ENCODE results near the gene EFS.
"Not testable (repeated sequence)": the region's sequence is repeated elsewhere in the genome, so short reads cannot be mapped to it uniquely, and the experiment has no call there.

The EFS gene

DNA sequence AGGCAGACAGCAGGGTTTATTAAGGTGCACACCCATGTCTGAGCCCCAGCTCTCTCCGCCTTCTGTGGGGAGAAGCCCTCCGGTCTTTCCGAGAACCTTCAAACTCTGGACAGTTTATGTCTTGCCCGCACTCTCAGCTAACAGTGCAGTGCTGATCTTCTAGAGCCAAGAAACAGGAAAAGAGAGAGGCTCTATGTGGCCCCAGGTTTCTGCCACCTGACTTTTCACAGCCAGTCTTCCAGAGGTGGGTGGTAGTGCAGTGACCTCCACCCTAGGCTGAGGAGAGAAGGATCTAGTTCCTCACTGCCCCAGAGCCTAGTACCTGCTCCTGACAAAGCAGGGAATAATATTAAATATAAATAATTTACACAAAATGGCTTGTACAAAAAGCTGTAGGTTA is 8.3 kb downstream of the EFS start:
- DNase-seq, result no peak

DNA sequence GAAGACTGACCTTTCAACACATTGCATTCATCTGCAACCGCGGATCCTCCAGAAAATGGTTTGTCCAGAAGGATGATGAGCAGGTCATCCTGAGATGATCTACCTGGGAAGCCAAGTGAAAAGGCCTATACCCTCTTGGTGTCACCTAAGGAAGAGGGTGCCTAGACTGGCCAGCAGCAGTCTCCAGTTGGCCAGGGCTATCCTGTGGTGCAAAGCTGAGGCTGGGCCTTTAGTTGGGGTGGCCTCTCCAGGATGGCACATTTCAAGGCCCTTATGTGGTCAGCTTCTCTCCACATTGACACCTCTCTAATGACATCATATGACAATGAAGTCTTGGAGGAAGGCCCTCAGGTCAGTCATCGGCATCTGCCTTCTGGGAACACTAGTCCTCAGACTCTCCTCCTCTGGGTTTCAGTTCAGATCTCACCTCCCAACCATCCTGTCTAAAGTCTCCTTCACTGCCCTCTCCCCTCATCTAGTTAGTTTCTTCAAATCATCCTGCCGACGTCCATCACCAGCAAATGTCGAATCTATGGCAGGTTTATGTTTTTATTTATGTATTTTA is 9.0 kb downstream of the EFS start:
- DNase-seq, result no peak

DNA sequence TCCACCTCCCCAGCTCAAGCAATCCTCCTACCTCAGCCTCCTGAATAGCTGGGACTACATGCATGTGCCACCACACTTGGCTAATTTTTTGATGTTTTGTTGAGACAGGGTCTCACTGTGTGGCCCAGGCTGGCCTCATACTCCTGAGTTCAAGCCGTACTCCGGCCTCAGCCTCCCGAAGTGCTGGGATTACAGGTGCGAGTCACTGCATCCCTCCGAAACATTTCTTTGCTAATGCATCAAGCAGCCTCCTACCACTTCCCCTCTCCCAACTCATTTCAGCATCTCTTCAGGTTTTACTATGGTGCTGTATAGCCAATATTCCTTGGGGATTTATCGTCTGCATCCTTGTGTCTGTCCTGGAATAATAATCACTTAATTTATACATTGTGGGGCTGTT is 10.0 kb downstream of the EFS start:
- no peak for DNase-seq

DNA sequence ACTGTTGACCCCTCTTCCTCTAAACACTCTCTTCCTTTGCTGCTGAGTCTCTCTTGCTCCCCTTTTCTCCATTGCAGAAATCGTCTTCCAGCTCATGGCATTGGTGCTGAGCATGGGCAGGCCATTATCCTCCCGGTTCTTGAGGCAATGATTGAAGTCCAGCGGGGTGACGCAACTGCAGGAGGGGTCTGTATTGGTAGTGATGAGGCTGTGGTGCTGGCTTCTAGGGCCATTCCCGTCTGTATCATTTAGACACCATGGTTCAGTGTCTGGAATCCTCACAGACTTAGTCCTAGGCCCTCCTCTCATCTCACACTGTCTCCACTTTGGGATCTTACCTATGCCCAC is 11.6 kb downstream of the EFS start:
- no peak for DNase-seq

DNA sequence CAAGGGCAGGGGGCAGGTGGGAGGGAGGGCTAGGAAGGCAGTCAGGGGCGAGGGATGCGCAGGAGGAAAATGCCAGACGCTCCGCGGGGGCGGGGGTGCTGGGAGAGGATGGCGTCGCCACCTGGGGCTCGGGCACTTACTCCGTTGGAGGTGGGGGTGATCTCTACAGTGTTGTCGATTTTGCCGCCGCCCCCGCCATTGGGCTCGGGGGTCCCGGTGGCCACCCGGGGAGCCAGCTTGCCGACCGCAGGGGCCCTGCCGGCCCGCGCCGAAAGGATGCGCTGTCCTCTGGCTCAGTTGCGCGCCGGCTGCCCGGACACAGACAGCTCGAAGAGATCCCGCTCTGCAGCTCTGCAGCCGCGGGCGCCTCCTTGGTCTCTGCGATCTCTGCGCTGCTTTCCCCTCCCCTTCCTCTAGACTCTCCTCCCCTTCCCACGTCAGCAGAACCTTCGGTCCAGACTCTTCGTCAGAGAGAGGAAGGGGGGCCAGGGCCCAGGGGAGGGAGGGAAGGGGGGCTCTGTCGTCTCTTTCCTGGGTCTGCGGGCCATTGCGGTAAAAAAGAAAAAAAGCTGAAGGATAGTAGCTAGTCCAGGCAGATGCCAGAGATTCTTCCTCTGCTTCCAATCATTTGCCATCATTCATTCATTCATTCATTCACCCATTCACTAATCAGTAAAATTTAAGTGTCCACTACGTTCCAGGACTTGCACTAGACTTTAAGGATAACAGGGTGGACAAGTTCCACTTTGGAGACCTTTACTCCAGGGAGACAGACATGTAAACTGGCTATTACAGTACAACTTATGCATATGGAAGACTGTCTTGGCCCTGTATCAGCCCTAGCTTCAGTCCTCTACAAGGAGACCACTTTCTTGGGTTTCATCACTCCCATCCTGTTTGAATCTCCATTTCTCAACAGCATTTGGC is 12.2 kb downstream of the EFS start, which contains the start of gene SLC22A17:
Gene SLC22A17 (minus strand): TSS at position 382 of the 927 bp plus-strand sequence.
- DNase-seq, result peak; percentile 91

DNA sequence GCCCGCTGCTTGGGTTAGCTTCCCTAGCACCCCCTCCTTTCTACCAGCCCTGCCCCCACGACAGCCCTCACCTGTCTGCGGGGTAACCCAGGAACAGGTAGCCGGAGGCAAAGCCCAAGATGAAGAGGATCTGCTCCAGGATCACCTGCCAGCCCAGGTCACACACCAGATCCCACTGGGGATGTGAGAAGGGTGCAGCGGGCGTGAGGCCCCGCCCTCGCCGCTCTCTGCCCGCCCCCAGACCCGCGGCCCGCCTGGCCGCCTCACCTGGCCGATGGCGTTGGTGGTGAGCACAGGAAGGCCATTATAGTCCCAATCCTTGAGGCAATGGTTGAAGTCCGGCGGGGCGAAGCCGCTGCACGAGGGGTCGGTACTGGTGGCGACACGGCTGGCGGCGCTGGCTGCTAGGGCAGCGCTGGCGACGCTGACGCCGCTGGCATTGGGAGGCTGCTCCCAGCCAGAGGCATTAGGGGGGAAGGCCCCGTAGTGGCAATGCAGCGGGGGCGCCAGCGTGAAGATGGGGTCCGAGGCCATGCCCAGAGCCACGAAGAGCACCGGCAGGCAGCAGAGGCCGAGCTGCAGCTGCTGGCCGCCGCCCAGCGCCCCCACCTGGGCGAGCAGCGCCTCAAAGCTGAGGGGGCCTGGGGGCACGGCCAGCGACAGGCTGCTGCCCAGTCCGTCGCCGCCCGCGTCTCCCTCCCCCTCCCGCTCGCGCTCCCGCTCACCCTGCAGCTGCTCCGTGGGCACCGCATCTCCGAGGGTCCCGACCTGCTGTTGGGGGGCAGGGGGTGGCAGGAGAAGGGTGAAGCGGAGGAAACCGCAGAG is 13.1 kb downstream of the EFS start:
- DNase-seq, result no peak

DNA sequence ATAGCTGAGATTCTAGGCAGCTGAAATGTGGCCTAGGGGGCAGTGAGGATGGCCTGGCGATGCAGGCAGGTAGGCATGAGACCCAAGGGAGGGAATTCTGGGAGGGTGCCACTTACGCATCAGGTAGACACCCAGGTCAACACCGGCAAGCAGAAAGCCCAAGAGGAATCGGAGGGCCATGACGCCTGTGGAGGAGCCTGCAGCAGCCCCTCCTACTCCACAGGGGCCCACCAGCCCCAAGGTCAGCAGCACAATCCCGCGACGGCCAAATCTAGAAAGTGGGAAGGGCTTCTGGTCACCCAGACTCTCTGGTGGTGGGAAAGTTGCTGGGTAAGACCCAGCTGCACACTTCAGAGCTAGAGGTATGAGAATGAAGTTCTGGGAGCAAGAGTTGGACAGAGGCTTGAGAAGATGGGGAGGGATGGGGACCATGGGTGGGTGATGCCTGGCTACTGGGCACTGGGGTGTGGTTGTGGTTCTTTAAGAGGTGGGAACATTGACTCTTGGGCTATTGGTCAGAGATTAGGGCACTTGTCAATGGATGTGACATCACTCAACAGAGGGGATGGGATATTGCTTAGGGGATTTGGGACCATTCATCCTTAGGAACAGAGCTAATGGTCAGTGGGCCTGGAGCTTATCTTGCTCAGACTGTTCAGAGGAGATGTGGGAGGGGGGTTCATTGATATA is 15.7 kb downstream of the EFS start:
- DNase-seq, result no peak

DNA sequence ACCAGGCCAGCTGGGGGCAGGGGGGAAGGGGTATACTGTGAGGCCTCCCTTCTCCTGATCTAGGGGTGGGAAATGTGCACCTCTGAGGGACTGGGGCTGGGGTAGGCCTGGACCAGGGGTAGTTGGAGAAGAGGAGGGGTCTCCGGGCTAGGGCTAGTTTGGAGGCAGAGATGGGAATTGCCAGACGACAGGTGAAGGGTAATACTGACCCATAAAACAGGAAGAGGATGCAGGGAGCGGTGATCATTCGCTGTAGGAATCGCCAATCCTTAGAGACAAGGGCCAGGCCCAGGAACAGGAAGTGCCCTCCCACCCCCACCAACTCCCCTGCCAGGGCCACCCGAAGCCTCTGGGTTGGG is 16.7 kb downstream of the EFS start:
- DNase-seq, result no peak

DNA sequence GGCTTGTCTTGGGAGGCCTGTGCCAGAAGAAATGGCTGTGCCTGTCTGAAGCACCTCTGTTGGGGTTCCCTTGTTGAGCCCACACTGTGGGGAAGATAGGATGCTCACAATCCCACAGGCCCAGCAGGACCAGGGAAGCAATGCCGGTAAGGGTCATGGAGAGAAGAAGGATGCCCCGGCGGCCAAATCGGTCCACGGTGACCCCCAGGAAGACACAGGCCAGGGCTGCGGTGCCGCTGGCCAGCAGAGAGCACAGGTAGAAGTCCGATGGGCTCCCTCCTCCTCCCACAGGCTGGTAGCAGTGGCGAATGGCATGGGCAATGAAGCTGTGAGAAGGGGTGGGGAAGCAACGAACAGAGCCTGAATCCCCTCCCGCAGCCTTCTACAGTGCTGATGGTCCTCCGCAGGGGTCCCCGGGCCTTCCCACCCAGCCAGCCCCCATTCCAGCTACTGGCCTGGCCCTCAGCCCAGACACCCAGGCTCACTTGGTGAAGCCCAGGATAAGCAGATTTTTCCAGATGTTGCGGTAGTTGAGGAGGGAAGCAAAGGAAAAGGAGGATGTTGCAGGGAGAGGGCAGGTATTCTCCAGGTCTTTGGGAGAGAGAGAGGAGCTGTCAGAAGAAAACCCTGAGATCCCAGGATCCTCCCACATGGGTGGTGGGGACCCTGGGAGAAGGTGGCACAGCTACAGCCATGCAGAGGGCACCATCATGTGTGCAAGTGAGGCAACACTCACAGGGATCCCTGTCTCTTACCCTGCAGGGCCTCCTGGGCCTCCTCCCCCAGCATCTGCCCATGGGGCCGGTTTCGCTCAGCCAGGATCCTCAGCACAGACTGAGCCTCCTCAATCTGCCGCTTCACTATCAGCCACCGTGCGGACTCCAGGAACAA is 17.3 kb downstream of the EFS start:
- no peak for DNase-seq

DNA sequence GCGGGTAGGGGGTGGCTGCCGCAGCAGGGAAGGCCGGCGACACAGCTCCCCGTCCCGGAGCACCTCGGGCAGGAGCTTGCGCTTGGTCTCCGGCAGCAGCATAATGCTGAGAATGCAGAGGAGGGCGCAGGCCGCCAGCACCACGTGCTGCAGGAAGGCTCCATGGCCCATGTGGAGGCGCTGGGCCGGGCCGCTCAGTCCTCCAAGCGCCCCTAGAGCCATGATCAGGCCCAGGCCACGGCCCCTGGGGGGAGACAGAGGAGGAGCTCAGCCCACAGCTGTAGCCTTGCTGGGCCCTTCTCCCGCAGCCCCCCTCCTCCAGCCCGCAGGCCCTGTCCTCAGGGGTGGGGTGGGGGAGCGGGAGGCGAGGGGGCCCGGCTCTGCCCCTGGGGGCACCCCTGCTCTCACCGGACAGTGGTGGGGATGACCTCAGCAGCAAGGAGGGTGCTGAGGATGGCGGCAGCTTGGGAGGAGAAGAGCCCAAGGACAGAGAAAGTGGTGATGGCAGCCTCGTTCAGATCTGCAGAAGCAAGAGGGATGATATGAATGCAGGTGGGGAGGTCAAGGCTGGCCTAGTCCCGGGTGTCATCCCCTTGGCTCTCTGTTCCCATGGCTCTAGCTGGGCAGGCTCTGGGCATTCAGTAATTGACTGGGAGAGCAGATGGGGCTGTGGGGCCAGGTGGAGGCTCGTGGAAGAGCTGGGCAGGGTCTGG is 18.1 kb downstream of the EFS start:
- DNase-seq, result no peak

DNA sequence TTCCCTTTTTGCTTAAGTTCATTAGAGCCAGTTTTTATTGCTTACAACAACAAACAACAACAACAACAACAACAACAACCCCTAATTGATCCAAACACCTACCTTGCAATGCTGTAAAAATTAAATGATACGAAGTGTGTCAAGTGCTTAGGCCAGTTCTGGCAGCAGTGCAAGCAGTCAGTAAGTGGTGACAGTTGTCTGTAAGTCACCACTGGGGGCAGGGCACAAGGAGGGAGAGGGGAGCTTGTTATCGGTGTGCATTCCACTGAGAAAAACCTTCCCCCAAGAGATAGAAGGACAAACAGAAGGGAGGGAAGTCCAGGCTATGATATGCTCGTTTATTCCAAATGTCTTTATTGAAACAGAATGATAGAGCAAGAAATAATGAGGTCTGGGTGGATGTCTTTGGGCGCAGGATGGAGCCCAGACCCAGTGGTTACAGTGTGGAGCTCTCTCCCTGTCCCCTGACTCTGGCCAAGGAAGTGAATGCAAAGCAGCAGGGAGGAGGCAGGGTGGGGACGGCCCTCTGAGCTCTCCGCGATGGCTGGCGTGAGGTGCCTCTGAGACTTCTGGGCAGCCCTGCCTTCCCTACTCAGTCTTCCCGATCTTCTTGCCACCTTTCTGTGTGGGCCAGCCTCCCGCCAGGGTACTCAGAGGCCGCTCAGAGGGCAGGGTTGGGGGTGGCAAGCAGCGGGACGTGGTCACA is 18.8 kb downstream of the EFS start:
- no peak for DNase-seq

DNA sequence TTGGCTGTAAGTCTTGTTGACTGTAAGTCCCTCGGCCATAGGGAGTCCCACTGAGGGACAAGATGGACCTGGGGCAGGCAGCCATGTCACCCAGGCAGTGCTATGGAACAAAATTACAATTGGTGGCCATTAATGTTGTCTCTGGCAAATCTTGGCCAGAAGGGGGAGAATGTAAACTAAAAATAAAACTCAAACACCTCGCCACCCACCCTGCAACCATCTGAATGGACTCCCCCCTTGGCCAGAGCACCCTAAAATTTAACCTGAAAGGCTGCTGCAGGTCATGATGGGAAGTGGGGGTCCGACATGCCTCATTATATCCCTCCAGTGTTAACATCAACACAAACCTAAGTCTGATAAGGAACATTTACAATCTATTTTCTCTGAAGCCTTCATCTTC is 20.5 kb downstream of the EFS start:
- DNase-seq, result no peak

DNA sequence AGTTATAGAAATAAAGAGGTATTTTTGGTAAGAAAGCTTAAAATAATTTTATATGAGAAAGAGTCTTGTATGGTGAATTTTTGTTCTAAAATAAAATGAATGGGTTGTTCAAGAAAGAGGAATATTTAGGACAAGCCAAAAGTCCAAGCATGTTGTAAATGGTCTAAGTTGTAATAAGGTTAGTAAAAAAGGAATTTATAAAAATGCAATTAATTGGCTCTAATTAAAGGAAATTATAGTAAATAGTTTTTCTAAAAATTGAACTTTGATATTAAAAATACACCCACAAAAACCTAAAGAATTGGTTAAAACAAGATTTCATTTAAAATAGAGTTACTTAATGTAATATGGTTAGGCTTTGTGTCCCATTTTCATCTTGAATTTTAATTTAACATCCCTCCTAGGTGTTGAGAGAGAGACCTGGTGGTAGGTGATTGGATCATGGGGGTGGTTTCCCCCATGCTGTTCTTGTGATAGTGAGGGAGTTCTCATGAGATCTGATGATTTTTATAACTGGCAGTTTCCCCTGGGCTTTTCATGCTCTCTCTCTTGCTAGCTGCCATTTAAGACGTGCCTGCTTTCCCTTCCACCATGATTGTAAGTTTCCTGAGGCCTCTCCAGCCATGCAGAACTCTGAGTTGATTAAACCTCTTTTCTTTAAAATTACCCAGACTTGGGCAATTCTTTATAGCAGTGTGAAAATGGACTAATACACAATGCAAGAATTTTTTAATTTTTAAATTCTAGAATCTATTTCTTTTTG is 25.3 kb downstream of the EFS start:
- DNase-seq, result no peak

DNA sequence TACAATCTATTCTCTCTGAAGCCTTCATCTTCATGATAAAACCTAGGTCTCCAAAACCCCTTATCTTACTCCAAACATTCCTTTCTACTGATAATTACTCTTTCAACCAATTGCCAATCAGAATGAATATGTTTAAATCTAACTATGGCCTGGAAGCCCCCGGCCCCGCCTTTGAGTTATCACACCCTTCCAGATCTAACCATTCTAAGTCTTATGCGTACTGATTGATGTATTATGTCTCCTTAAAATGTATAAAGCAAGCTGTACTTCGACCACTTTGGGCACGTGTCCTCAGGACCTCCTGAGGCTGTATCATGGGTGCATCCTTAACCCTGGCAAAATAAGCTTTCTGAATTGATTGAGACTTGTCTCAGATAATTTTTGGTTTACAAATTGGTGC is 29.3 kb downstream of the EFS start:
- DNase-seq, result no peak

DNA sequence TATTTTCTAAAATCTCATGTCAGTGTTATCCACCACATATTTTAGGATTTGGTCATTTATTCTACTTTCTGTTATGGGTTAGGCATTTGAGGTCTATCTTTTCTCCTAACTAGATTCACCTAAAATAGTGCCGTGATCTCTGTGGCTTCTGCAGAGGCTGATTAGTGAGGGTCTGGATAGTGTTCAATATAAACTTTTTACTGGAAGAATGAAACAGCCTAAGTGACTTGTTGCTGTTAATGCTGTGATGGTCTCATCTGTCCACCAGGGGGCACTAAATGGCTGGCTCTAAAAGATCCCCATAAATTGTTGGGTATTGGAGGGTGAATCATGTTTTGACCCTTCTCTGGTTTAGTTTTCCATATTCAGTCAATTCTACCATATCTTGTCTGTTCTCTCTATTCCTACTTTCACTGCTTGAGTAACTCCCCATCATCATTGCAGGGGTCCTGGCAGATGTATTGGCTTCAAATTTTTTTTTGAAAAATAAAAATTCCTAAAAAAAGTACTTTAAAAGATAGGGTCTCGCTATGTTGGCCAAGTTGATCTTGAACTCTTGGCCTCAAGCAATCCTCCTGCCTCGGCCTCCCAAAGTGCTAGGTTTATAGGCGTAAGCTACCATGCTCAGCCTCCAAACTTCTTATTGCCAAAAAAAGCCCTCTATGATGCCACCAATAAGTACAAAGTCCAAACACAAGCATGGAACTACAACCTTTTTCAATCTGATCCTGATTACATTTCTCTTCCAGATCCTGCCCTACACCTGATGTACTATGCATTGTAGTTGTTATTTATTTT is 36.8 kb downstream of the EFS start:
- peak; percentile 76 for DNase-seq

DNA sequence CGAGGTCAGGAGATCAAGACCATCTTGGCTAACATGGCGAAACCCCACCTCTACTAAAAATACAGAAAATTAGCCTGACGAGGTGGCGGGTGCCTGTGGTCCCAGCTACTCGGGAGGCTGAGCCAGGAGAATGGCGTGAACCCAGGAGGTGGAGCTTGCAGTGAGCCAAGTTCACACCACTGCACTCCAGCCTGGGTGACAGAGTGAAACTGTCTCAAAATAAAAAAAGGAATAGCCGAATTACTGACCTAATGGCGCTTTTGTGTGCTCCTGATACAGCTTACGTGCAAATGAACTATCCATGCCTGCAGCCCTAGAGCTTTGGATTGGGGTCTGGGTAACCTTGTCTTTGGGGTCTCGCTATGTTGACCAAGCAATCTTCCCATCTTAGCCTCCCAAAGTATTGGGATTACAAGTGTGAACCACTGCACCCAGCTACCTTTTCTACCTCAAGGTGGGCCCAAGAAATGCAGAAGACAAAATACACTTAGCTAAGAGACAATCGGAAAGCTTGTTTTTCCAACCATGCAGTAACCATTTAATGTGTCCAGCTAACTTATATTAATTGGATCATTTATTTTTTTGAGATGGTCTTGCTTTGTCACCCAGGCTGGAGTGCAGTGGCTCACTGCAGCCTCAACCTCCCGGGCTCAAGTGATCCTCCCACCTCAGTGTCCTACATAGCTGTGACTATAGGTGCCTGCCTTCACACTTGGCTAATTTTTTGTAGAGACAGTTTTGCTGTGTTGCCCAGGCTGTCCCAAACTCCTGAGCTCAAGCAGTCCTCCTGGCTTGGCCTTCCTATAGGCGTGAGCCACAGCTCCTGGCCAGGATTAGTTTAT is 38.3 kb downstream of the EFS start:
- DNase-seq, result no peak

DNA sequence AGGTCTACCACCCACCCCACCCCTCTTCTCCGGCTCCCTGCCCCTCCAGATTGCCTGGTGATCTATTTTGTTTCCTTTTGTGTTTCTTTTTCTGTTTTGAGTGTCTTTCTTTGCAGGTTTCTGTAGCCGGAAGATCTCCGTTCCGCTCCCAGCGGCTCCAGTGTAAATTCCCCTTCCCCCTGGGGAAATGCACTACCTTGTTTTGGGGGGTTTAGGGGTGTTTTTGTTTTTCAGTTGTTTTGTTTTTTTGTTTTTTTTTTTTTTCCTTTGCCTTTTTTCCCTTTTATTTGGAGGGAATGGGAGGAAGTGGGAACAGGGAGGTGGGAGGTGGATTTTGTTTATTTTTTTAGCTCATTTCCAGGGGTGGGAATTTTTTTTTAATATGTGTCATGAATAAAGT is 39.2 kb downstream of the EFS start:
- not testable (repeated sequence) for DNase-seq

DNA sequence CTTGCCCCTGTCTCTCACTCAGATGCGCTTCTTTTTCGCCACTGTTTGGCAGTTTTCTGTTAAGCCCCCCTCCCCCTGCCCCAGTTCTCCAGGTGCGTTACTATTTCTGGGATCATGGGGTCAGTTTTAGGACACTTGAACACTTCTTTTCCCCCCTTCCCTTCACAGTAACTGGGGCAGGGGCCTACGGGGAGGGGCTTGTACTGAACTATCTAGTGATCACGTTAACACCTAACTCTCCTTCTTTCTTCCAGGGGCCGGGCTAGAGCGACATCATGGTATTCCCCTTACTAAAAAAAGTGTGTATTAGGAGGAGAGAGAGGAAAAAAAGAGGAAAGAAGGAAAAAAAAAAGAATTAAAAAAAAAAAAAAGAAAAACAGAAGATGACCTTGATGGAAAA is 40.0 kb downstream of the EFS start:
- DNase-seq, result no peak

All from fibroblast of upper back skin (primary cell).